Measurements from ENCODE around the gene POU2F1. TPM values are rescaled to one million over a fixed set of nuclear protein-coding genes. Genes with fewer than 3 reads are reported as not detected.

Gene POU2F1
- total RNA-seq, 3 donors from 2014 or later = 20.0 to 29.0 (median 21.0) TPM

DNA sequence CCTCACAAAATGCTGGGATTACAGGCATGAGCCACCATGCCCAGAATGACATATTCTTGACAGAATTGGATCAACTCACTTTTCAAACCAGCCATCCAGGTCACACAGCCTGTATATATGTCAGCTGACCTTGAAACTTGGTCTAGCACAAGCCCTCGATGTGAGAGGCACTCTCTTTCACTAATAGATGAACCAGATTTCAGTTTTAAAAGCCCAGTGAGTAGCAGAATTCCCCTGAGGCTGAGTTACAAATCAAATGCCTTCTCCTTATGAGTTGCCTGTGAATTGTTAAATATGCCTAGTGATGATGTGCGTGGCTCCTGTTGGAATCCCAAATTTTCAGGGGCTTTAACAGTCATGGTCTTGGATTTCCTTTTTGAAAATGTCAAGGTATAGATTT lies 208.9 kb downstream of the POU2F1 start:
- DNase-seq (ENCODE audit: low spot score in 2 of 2) = no peak
- H3K27me3 ChIP-seq = no peaks in the 10 kb centered on the region
- TF ChIP-seq POLR2A (IDR thresholded peaks at IDR 0.05) = no peak
- TF ChIP-seq CTCF (IDR thresholded peaks at IDR 0.05) = no peak
- no peak for TF ChIP-seq POLR2AphosphoS5 (IDR thresholded peaks at IDR 0.05)
- H3K36me3 ChIP-seq = no peaks in the 10 kb centered on the region
- H3K4me1 ChIP-seq = no peaks in the 10 kb centered on the region
- no peak overlapping the region for H3K4me3 ChIP-seq
- H3K9me3 ChIP-seq = no peaks in the 10 kb centered on the region
- intact Hi-C loops (cut with DNase I; ENCODE audit: low total_unique reads) = no loop called here
- H3K27ac ChIP-seq = no peak overlapping the region

DNA sequence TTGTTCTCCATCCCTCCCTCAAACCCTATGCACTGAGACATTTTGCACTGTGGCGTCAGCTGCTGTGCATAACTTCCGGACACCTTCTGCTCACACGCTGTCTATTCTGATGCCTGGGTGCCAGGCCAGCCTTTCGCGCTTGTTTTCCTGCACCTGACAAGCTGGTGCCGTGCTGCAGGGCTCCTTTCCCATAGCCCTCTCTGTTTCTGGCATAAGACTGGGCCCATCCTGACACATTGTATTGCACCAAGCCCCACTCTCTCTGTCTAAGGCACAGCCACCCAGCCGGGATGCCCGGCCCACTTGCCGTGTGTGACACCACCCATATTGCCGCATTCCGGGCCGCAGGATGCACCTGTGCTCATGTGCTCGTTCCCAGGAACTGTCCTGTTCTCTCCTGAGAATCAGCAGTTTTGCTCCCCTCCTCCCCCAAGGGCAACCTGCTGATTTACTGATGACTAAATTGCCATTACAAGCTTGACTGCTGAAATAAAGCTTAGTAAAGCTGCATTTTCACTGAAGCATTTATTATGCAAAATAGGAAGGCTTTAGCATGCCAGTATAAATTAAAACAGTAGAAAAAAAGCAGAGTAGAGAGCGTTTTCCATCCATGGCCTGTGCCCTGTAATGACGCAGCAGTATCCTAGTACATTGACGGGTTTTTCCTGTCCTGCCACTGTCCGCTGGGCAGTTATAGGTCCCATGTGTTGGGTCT lies 209.6 kb downstream of the POU2F1 start:
- Histone ChIP-seq H3K4me3 (no peak overlapping the region), H3K4me1 (no peaks in the 10 kb centered on the region), H3K36me3 (no peaks in the 10 kb centered on the region), H3K27me3 (no peaks in the 10 kb centered on the region), H3K27ac (no peak overlapping the region), H3K9me3 (no peaks in the 10 kb centered on the region)
- DNase-seq (ENCODE audit: low spot score in 2 of 2) = no peak
- intact Hi-C loops (cut with DNase I; ENCODE audit: low total_unique reads) = no loop called here
- TF ChIP-seq POLR2AphosphoS5 (IDR thresholded peaks at IDR 0.05) (no peak), CTCF (IDR thresholded peaks at IDR 0.05) (no peak), POLR2A (IDR thresholded peaks at IDR 0.05) (no peak)

- no peak overlapping the region for H3K27ac ChIP-seq
- no peaks in the 10 kb centered on the region for H3K36me3 ChIP-seq
- TF ChIP-seq POLR2A (IDR thresholded peaks at IDR 0.05) (no peak), POLR2AphosphoS5 (IDR thresholded peaks at IDR 0.05) (no peak), CTCF (IDR thresholded peaks at IDR 0.05) (no peak)
- H3K27me3 ChIP-seq = no peaks in the 10 kb centered on the region
- no peak for DNase-seq (ENCODE audit: low spot score in 2 of 2)
- H3K4me3 ChIP-seq = no peak overlapping the region
- H3K4me1 ChIP-seq = no peaks in the 10 kb centered on the region
- intact Hi-C loops (cut with DNase I; ENCODE audit: low total_unique reads) = no loop called here
- no peaks in the 10 kb centered on the region for H3K9me3 ChIP-seq
Measured at GRCh38 chr1:167430849-167431242, 210.2 kb downstream of the POU2F1 start.

- intact Hi-C loops (cut with DNase I; ENCODE audit: low total_unique reads) = no loop called here
- DNase-seq (ENCODE audit: low spot score in 2 of 2) = no peak
- H3K27me3 ChIP-seq = no peaks in the 10 kb centered on the region
- no peaks in the 10 kb centered on the region for H3K36me3 ChIP-seq
- no peak overlapping the region for H3K27ac ChIP-seq
- H3K4me1 ChIP-seq = no peaks in the 10 kb centered on the region
- H3K9me3 ChIP-seq = no peaks in the 10 kb centered on the region
- TF ChIP-seq POLR2AphosphoS5 (IDR thresholded peaks at IDR 0.05) (no peak), POLR2A (IDR thresholded peaks at IDR 0.05) (no peak), CTCF (IDR thresholded peaks at IDR 0.05) (no peak)
- no peak overlapping the region for H3K4me3 ChIP-seq
Measured at GRCh38 chr1:167431261-167431908, 210.7 kb downstream of the POU2F1 start.

DNA sequence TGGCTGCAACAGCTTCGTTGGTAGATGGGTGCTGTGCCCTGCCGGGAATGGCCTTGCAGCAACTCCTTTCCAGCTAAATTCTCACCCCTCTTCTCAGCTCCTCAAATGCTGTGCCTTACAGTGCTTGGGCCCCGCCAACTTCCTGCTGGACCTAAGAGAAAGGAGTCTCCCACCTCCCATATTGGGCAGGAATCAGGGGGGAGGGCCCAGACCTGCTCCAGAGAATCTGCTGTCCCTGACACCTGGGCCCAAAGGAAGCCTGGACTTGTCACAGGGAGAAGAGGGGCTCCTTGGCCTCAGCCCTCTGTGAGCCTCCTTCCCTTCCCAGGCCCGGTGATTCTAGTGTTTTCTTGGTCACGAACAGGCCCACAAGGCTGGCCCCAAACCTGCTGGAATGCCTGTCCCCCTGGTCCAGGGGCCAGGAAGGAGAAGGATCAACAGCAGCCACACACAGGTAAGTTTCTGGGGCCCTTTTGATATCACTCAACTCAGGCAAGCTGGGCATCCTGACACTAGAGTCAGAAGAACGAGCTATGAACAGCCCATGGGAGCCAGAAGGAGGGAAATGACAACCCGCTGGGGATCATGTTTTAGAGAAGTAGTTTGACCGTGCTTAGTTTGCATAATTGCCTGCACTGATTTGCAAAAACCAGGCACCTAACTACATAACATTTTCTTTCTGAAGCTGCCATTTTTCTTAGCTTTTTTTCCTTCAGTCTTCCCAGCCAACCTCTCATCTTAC lies 211.4 kb downstream of the POU2F1 start:
- H3K9me3 ChIP-seq = no peaks in the 10 kb centered on the region
- H3K27me3 ChIP-seq = no peaks in the 10 kb centered on the region
- TF ChIP-seq POLR2AphosphoS5 (IDR thresholded peaks at IDR 0.05) = no peak
- no peak for TF ChIP-seq CTCF (IDR thresholded peaks at IDR 0.05)
- no peak for TF ChIP-seq POLR2A (IDR thresholded peaks at IDR 0.05)
- H3K4me3 ChIP-seq = no peak overlapping the region
- no peak overlapping the region for H3K27ac ChIP-seq
- H3K4me1 ChIP-seq = no peaks in the 10 kb centered on the region
- intact Hi-C loops (cut with DNase I; ENCODE audit: low total_unique reads) = no loop called here
- DNase-seq (ENCODE audit: low spot score in 2 of 2) = no peak
- no peaks in the 10 kb centered on the region for H3K36me3 ChIP-seq
